Tibial nerve (tissue), 3 donors: ENCODE results near the gene SLC24A3.

ENCODE experiments used
- POLR2A ChIP-seq, 2 donors: fragments of 450-650 bp; IDR thresholded peaks; one replicate each; pipeline ENCODE4 v1.6.1; 2017; ENCODE audit warnings: antibody characterized with exemption in 2 of 2, mild to moderate bottlenecking in 2 of 2, moderate library complexity in 2 of 2
- TF ChIP-seq, protein P1 (sequence below), 5 experiments: fragments of 200-600 bp in 3 of 5; fragments of 450-650 bp in 2 of 5; sonication (generic) in 3 of 5; IDR thresholded peaks; one replicate each; pipeline ENCODE4 v1.5.1; 2016 to 2019; ENCODE audit warnings: antibody characterized with exemption in 5 of 5, mild to moderate bottlenecking in 3 of 5, moderate library complexity in 2 of 5

DNA sequence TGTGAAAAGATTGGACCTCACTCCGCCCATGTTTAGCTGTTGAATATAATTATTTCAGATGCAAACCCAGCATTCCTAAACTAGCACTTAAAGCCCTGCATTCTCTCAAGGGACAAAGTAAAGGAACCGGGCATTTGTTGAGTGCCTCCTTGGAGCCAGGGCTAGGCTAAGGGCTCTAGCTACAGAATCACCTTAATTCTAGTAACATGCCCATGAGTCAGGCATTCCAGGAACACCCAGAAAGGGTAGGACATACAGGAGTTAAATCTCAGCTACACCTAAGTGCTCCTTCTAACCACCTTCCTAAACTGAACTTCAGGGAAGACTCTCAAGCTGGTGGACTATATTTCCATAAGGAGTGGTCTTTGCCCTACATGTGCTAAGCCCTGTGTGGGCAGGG lies 89.4 kb downstream of the SLC24A3 start:
- TF ChIP-seq, protein P1, sequence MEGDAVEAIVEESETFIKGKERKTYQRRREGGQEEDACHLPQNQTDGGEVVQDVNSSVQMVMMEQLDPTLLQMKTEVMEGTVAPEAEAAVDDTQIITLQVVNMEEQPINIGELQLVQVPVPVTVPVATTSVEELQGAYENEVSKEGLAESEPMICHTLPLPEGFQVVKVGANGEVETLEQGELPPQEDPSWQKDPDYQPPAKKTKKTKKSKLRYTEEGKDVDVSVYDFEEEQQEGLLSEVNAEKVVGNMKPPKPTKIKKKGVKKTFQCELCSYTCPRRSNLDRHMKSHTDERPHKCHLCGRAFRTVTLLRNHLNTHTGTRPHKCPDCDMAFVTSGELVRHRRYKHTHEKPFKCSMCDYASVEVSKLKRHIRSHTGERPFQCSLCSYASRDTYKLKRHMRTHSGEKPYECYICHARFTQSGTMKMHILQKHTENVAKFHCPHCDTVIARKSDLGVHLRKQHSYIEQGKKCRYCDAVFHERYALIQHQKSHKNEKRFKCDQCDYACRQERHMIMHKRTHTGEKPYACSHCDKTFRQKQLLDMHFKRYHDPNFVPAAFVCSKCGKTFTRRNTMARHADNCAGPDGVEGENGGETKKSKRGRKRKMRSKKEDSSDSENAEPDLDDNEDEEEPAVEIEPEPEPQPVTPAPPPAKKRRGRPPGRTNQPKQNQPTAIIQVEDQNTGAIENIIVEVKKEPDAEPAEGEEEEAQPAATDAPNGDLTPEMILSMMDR (IDR thresholded peaks at IDR 0.05): no peak
- TF ChIP-seq POLR2A (IDR thresholded peaks at IDR 0.05): no peak
